GM19372 (cell line): ENCODE data around the gene MARK4.

Experiments
- ATAC-seq: cut with Tn5 transposase; IDR thresholded peaks from one replicate; pipeline ENCODE4 v1.9.1; 2021; ENCODE audit warnings: mild to moderate bottlenecking, low read depth, moderate library complexity; ENCODE audit not compliant: unreplicated experiment

MARK4 gene

DNA sequence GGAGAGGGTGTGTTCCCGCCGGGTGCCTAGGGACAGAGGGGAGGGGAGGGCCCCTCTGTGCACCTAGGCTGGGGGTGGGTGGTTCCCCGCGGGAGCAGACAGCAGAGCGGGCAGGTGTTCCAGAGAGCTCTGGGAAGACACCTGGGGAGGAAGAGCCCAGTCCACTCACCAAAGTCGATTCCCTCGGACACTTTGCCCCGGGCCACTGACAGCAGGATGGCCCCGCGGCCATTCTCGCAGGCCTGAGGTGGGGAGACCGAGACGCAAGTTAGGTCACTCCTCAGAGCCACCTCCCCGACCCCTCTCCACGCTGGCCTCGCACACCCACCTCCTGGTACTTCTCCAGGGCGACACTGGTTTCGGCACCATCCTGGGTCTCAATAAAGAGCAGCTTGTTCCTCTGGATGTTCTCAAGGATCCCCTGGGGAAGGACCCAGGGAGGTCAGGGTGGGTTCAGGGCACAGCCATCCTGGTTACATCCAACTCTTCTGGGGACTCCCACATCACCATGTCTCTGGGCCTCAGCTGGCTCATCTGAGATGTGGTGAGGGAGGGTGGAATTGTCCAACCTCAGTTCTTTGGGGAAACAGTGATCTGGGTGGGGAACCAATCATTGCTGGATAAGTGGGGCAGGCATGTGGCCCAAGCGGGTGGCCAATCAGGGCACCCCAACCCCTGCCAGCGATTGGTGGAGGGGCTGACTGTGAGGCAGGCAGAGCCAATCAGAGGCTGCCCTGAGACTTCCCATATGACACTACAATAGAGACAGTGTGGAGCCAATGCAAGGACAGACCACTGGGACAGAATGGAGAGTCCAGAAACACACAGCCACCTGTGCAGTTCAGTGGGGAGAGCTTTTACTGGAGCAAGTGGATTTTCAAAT lies 102.1 kb downstream of the MARK4 start:
- no peak for ATAC-seq

GRCh38 chr19:45354241-45354842 lies 103.3 kb downstream of the MARK4 start:
- ATAC-seq, result no peak
